ENCODE data around the gene HS3ST5.

Gene HS3ST5

DNA sequence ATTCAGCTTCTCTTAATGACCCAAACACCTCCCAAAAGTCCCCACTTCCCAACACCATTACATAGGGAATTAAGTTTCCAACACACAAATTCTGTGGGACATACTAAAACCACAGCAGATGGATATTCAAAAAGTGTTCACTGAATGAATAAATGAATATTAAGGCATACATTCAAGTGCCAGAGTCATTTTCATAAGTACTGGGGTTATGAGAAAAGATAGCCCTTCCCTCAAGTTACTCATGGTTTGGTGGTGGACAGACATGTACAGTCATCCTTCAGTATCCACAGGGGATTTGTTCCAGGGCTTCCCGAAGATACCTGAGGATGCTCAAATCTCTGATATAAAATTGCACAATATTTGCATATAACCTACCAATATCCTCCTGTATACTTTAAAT lies 50.4 kb downstream of the HS3ST5 start:
- TF ChIP-seq, protein P1, sequence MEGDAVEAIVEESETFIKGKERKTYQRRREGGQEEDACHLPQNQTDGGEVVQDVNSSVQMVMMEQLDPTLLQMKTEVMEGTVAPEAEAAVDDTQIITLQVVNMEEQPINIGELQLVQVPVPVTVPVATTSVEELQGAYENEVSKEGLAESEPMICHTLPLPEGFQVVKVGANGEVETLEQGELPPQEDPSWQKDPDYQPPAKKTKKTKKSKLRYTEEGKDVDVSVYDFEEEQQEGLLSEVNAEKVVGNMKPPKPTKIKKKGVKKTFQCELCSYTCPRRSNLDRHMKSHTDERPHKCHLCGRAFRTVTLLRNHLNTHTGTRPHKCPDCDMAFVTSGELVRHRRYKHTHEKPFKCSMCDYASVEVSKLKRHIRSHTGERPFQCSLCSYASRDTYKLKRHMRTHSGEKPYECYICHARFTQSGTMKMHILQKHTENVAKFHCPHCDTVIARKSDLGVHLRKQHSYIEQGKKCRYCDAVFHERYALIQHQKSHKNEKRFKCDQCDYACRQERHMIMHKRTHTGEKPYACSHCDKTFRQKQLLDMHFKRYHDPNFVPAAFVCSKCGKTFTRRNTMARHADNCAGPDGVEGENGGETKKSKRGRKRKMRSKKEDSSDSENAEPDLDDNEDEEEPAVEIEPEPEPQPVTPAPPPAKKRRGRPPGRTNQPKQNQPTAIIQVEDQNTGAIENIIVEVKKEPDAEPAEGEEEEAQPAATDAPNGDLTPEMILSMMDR (conservative IDR thresholded peaks at IDR 0.05; ENCODE audit: control insufficient read depth, insufficient read depth, low read depth, low read length): no peak
- DNase-seq (ENCODE audit: low read depth): no peak
- no peak overlapping the region for H3K4me3 ChIP-seq (ENCODE audit: control insufficient read depth, low read depth, low read length)

GRCh38 chr6:114291428-114291827 lies 51.4 kb downstream of the HS3ST5 start:
- TF ChIP-seq, protein P1 (conservative IDR thresholded peaks at IDR 0.05; ENCODE audit: control insufficient read depth, insufficient read depth, low read depth, low read length): no peak
- H3K4me3 ChIP-seq (ENCODE audit: control insufficient read depth, low read depth, low read length): no peak overlapping the region
- DNase-seq (ENCODE audit: low read depth): no peak

DNA sequence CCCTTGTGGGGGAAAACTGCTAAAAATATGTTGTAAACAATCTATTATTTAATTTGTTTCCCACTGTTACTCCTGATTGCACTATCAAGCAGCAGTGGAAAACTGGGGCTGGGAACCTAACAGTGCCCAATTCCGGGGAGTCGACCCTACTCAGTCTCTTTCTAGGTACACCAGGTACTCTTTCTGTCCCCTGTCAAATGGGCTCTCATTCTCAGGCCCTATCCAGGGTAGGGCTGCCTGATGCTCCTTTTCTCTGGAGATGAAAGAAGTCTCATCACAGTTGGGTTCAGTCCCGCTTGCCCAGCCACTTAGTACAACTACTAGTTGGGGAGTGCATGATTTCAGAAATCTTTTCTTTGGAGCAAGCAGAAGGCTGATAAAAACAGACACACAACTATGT lies 52.0 kb downstream of the HS3ST5 start:
- H3K4me3 ChIP-seq (ENCODE audit: control insufficient read depth, low read depth, low read length): no peak overlapping the region
- TF ChIP-seq, protein P1 (conservative IDR thresholded peaks at IDR 0.05; ENCODE audit: control insufficient read depth, insufficient read depth, low read depth, low read length): no peak
- no peak for DNase-seq (ENCODE audit: low read depth)

GRCh38 chr6:114288701-114289495 lies 53.9 kb downstream of the HS3ST5 start:
- no peak overlapping the region for H3K4me3 ChIP-seq (ENCODE audit: control insufficient read depth, low read depth, low read length)
- TF ChIP-seq, protein P1 (conservative IDR thresholded peaks at IDR 0.05; ENCODE audit: control insufficient read depth, insufficient read depth, low read depth, low read length): no peak
- no peak for DNase-seq (ENCODE audit: low read depth)

DNA sequence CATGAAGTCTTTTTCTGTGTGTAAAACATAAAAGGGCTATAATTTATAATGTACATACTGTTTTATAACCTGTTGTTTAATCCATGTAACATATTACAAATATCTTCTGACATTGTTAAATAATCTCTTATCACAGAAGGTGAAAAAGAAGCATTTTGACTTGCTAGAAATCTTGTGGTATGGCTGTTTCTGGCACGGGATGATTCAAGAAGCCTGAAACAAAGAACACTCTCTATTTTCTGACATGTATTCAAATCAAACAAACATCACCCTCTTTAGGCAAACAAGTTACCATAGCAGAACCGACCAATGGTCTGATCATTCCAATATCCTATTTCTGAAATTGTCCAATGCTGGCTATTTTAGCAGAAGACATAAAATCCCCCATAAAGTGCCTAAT lies 55.4 kb downstream of the HS3ST5 start:
- TF ChIP-seq, protein P1 (conservative IDR thresholded peaks at IDR 0.05; ENCODE audit: control insufficient read depth, insufficient read depth, low read depth, low read length): no peak
- H3K4me3 ChIP-seq (ENCODE audit: control insufficient read depth, low read depth, low read length): no peak overlapping the region
- DNase-seq (ENCODE audit: low read depth): no peak

DNA sequence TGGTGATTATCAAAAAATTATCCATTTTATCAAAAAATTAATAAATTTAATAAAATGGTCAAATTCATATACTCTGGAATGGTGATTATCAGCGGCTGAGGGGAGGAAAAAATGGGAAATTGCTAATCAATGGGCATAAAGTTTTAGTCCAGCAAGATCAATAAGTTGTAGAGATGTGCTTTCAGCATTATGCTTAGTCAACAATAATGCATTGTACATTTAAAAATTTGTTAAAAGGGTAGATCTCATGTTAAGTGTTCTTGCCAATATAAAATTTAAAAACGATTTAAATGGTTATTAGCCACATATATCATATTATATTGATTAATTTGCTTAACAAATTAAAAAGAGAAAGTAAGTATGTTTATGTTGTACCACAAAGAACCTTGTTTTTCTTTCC lies 56.6 kb downstream of the HS3ST5 start:
- TF ChIP-seq, protein P1 (conservative IDR thresholded peaks at IDR 0.05; ENCODE audit: control insufficient read depth, insufficient read depth, low read depth, low read length): no peak
- DNase-seq (ENCODE audit: low read depth): no peak
- no peak overlapping the region for H3K4me3 ChIP-seq (ENCODE audit: control insufficient read depth, low read depth, low read length)
